Neutrophil (primary cell): Measurements from ENCODE around the gene TOPORS.
"Not testable (repeated sequence)": the region's sequence is repeated elsewhere in the genome, so short reads cannot be mapped to it uniquely, and the experiment has no call there.

Experiments
- H3K27ac ChIP-seq: fragments of 200-600 bp; sonication (generic); 2 replicates; pipeline ENCODE4 v1.5.1; 2016; ENCODE audit warnings: mild to moderate bottlenecking, moderate library complexity
- H3K27me3 ChIP-seq: fragments of 200-600 bp; sonication (generic); 2 replicates; pipeline ENCODE4 v1.6.0; 2016; ENCODE audit warnings: mild to moderate bottlenecking
- H3K36me3 ChIP-seq: fragments of 200-600 bp; sonication (generic); 2 replicates; pipeline ENCODE4 v1.5.1; 2017
- H3K4me1 ChIP-seq, 2 experiments: fragments of 200-600 bp in 1 of 2; sonication (generic) in 1 of 2; 1 replicate in 1 of 2; 2 replicates in 1 of 2; pipeline versions ENCODE4 v1.5.1 to v1.6.1; 2013 to 2016; ENCODE audit warnings: low read depth in 1 of 2, low read length in 1 of 2, mild to moderate bottlenecking in 1 of 2, moderate library complexity in 1 of 2; ENCODE audit not compliant: control insufficient read depth in 1 of 2, insufficient read depth in 1 of 2
- H3K4me3 ChIP-seq, 2 experiments: fragments of 200-600 bp in 1 of 2; sonication (generic) in 1 of 2; 1 replicate in 1 of 2; 2 replicates in 1 of 2; pipeline ENCODE4 v1.5.1; 2013 to 2016; ENCODE audit warnings: low read depth in 1 of 2, low read length in 1 of 2, mild to moderate bottlenecking in 1 of 2, moderate library complexity in 1 of 2
- H3K9me3 ChIP-seq: fragments of 200-600 bp; sonication (generic); 2 replicates; pipeline ENCODE4 v1.5.1; 2016
- CTCF ChIP-seq: fragments of 200-600 bp; sonication (generic); IDR thresholded peaks from 2 replicates; pipeline ENCODE4 v1.5.1; 2016; ENCODE audit warnings: antibody characterized with exemption

The TOPORS gene

GRCh38 chr9:32550150-32550561 is 2.2 kb downstream of the TOPORS start:
- H3K27ac ChIP-seq = peak overlapping the region; percentile 96
- peaks cover 35 to 36% of the 10 kb centered on the region in 2 experiments for H3K4me1 ChIP-seq
- TF ChIP-seq CTCF = no peak
- no peaks in the 10 kb centered on the region for H3K27me3 ChIP-seq
- H3K4me3 ChIP-seq = peak overlapping the region; percentile 87 to 91
- H3K9me3 ChIP-seq = no peaks in the 10 kb centered on the region
- H3K36me3 ChIP-seq = no peaks in the 10 kb centered on the region

DNA sequence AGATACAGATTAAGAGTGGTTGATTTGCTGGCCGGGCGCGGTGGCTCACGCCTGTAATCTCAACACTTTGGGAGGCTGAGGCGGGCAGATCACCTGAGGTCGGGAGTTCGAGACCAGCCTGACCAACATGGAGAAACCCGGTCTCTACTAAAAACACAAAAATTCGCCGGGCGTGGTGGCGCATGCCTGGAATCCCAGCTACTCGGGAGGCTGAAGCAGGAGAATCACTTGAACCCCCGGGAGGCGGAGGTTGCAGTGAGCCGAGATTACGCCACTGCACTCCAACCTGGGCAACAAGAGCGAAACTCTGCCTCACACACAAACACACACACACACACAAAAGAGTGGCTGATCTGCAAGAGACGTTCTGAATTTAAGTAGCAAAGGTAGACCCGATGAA is 4.2 kb downstream of the TOPORS start:
- H3K27ac ChIP-seq, H3K9me3 ChIP-seq, H3K27me3 ChIP-seq, H3K4me3 ChIP-seq, H3K36me3 ChIP-seq: not testable (repeated sequence)
- peaks cover 26 to 30% of the 10 kb centered on the region in 2 experiments for H3K4me1 ChIP-seq

DNA sequence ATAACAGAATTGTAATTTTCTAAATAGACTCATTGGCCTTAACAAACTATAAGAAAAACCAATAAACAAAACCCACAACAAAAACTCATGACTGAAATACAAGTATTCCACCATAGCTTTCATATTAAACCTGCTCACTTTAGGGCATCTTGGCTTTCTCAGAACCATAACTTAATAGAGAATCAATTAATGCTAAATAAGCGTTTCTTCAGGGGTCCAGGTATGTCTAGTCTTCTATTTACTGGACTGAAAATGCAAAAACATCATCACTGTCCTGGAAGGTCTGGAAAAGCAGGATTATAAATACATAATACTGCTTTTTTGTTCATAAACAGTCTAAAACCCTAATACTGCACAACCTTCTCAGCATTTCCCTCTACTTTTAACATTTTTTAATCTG is 6.5 kb downstream of the TOPORS start:
- Histone ChIP-seq H3K36me3 (peaks cover 22% of the 10 kb centered on the region), H3K9me3 (no peaks in the 10 kb centered on the region), H3K27ac (no peak overlapping the region), H3K4me3 (no peak overlapping the region), H3K27me3 (no peaks in the 10 kb centered on the region), H3K4me1 (peaks cover 15 to 18% of the 10 kb centered on the region in 2 experiments)
- no peak for TF ChIP-seq CTCF

GRCh38 chr9:32543047-32543446 is 9.3 kb downstream of the TOPORS start:
- TF ChIP-seq CTCF = no peak
- Histone ChIP-seq H3K36me3 (peaks cover 22% of the 10 kb centered on the region), H3K4me1 (no peaks in the 10 kb centered on the region)

DNA sequence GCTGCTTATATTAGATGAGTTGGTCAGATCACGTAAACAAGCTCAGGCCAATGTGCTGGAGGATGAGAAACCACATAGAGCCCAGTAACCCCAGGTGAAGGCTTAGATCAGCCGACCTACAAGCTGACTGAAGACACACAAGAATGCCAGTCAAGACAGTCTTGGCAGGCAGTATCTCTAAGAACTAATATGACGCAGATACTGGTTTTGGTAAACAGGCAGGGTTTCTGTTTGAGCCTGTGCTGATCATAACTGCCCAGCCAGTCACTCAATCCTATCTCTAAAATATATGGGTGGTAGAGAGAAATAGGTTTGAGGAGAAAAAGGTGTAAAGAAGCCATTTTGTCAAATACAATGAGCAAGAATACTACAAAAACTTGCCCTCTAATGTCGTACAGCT is 18.6 kb downstream of the TOPORS start:
- Histone ChIP-seq H3K27ac (no peak overlapping the region), H3K27me3 (no peaks in the 10 kb centered on the region), H3K9me3 (no peaks in the 10 kb centered on the region), H3K4me1 (no peaks in the 10 kb centered on the region), H3K4me3 (no peak overlapping the region), H3K36me3 (peaks cover 6% of the 10 kb centered on the region)
- no peak for TF ChIP-seq CTCF

More at GRCh38 chr9:32543047-32543446, 9.3 kb downstream of the TOPORS start:
- Histone ChIP-seq H3K9me3 (no peaks in the 10 kb centered on the region), H3K4me3 (no peak overlapping the region), H3K27me3 (no peaks in the 10 kb centered on the region), H3K27ac (no peak overlapping the region)

GRCh38 chr9:32533336-32533735 is 19.1 kb downstream of the TOPORS start:
- no peak overlapping the region for H3K4me3 ChIP-seq
- H3K27ac ChIP-seq = no peak overlapping the region
- peaks cover 6% of the 10 kb centered on the region for H3K36me3 ChIP-seq
- H3K4me1 ChIP-seq = no peaks in the 10 kb centered on the region
- no peaks in the 10 kb centered on the region for H3K9me3 ChIP-seq
- TF ChIP-seq CTCF = no peak
- no peaks in the 10 kb centered on the region for H3K27me3 ChIP-seq
